OCI-LY1 (cell line): Measurements from ENCODE around the gene ZNF570.

Experiments used
- CTCF ChIP-seq: fragments of 200-600 bp; sonication (generic), shearing (Covaris generic); IDR thresholded peaks from 2 replicates; pipeline ENCODE4 v1.5.1; 2017; ENCODE audit warnings: mild to moderate bottlenecking, antibody characterized with exemption, low read length, moderate library complexity, mixed read lengths
- EZH2 ChIP-seq: fragments of 200-600 bp; sonication (generic), shearing (Covaris generic); IDR thresholded peaks from 2 replicates; pipeline ENCODE4 v1.8.0; 2017; ENCODE audit warnings: borderline replicate concordance, mixed run types, mild to moderate bottlenecking, antibody characterized with exemption, low read length, moderate library complexity, mixed read lengths

GRCh38 chr19:37466798-37467607, 2.2 kb upstream of the ZNF570 start, which contains the start of gene ZNF569:
- no peak for TF ChIP-seq CTCF
- TF ChIP-seq EZH2, result no peak
